T-helper 1 cell treated with Interleukin-12 subunit alpha and Interleukin-12 subunit beta and Interleukin-4 antibody, amounts not matched to agents 30 μg/mL and 1 μg/mL, for 36 hours (primary cell): Measurements from ENCODE around the gene TDRD7.

Experiments used
- H3K27ac Mint-ChIP-seq: one replicate; pipeline ENCODE4 v1.8.0; 2021; ENCODE audit warnings: mild to moderate bottlenecking, mixed read lengths
- H3K27me3 Mint-ChIP-seq: one replicate; pipeline ENCODE4 v1.8.0; 2021; ENCODE audit warnings: low read depth, mixed read lengths
- H3K36me3 Mint-ChIP-seq: one replicate; pipeline ENCODE4 v1.8.0; 2021; ENCODE audit warnings: low read depth, mixed read lengths
- H3K4me1 Mint-ChIP-seq: one replicate; pipeline ENCODE4 v1.8.0; 2021; ENCODE audit warnings: low read depth, mixed read lengths
- H3K4me3 Mint-ChIP-seq: one replicate; pipeline ENCODE4 v1.8.0; 2021; ENCODE audit warnings: mild to moderate bottlenecking, moderate library complexity, mixed read lengths
- H3K9me3 Mint-ChIP-seq: one replicate; pipeline ENCODE4 v1.8.0; 2021; ENCODE audit warnings: mixed read lengths

Gene TDRD7

GRCh38 chr9:97396256-97396655, 15.6 kb upstream of the TDRD7 start:
- peaks cover 64% of the 10 kb centered on the region for H3K27me3 Mint-ChIP-seq
- H3K36me3 Mint-ChIP-seq = no peaks in the 10 kb centered on the region

GRCh38 chr9:97397220-97397619, 14.7 kb upstream of the TDRD7 start:
- no peaks in the 10 kb centered on the region for H3K9me3 Mint-ChIP-seq
- peaks cover 24% of the 10 kb centered on the region for H3K4me1 Mint-ChIP-seq
- peaks cover 60% of the 10 kb centered on the region for H3K27me3 Mint-ChIP-seq
- H3K27ac Mint-ChIP-seq = peak overlapping the region; percentile 29
- H3K36me3 Mint-ChIP-seq = no peaks in the 10 kb centered on the region
- H3K4me3 Mint-ChIP-seq = no peak overlapping the region

More at GRCh38 chr9:97396256-97396655, 15.6 kb upstream of the TDRD7 start:
- peaks cover 24% of the 10 kb centered on the region for H3K4me1 Mint-ChIP-seq
- H3K4me3 Mint-ChIP-seq = no peak overlapping the region
- no peak overlapping the region for H3K27ac Mint-ChIP-seq
- H3K9me3 Mint-ChIP-seq = no peaks in the 10 kb centered on the region

GRCh38 chr9:97398999-97399758, 12.7 kb upstream of the TDRD7 start:
- peaks cover 3% of the 10 kb centered on the region for H3K36me3 Mint-ChIP-seq
- no peak overlapping the region for H3K27ac Mint-ChIP-seq
- H3K4me1 Mint-ChIP-seq = peaks cover 24% of the 10 kb centered on the region
- H3K4me3 Mint-ChIP-seq = peak overlapping the region; percentile 25
- peaks cover 10% of the 10 kb centered on the region for H3K9me3 Mint-ChIP-seq
- peaks cover 52% of the 10 kb centered on the region for H3K27me3 Mint-ChIP-seq

DNA sequence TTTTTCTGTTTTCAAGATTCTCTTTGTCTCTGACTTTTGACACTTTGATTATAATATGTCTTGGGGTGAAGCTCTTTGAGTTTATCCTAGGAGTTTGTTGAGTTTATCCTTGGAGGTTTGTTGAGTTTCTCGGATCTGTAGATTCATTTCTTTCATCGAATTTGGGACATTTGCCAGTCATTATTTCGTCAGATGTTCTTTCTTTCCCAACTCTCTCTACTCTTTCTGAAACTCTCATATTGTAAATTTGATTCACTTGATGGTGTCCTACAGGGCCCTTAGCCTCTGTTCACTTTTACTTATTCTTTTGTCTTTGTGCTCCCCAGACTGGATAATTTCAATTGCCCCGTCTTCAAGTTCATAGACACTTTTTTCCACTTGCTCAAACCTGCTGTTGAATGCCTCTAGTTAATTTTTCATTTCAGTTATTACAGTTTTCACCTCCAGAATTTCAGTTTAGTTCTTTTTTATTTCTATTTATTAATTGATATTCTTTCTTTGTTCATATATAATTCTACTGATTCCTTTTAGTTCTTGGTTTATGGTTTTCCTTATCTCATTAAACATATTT, 8.1 kb upstream of the TDRD7 start:
- Mint-ChIP-seq H3K27me3 (peaks cover 60% of the 10 kb centered on the region), H3K9me3 (peaks cover 17% of the 10 kb centered on the region), H3K36me3 (peaks cover 3% of the 10 kb centered on the region), H3K4me3 (no peak overlapping the region), H3K27ac (no peak overlapping the region), H3K4me1 (peaks cover 7% of the 10 kb centered on the region)

GRCh38 chr9:97405551-97405950, 6.3 kb upstream of the TDRD7 start:
- Mint-ChIP-seq H3K9me3 (peaks cover 22% of the 10 kb centered on the region), H3K27me3 (peaks cover 64% of the 10 kb centered on the region), H3K4me1 (peaks cover 4% of the 10 kb centered on the region), H3K27ac (no peak overlapping the region), H3K36me3 (peaks cover 5% of the 10 kb centered on the region), H3K4me3 (no peak overlapping the region)

GRCh38 chr9:97406620-97407177, 5.2 kb upstream of the TDRD7 start:
- H3K27me3 Mint-ChIP-seq = peaks cover 60% of the 10 kb centered on the region

DNA sequence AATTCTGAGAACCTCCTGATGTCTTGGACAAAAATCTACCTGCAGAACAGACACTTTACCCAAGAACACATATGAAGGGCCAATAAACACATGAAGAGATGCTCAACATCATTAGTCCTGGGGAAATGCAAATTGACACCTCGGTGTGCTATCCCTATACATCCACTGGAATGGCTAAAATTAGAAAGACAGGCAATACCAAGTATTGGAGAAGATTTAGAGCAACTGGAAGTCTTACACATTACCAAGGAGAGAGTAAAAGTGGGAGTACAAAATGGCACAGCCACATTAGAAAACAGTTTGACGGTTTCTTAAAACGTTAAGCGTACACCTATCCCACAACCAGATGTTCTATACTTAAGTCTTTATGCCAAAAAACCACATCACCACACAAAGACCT, 3.3 kb upstream of the TDRD7 start:
- Mint-ChIP-seq H3K4me3 (no peak overlapping the region), H3K9me3 (peaks cover 18% of the 10 kb centered on the region), H3K36me3 (peaks cover 5% of the 10 kb centered on the region), H3K27me3 (peaks cover 57% of the 10 kb centered on the region), H3K27ac (no peak overlapping the region), H3K4me1 (peaks cover 18% of the 10 kb centered on the region)

More at GRCh38 chr9:97406620-97407177, 5.2 kb upstream of the TDRD7 start:
- Mint-ChIP-seq H3K4me3 (no peak overlapping the region), H3K9me3 (peaks cover 22% of the 10 kb centered on the region), H3K36me3 (peaks cover 7% of the 10 kb centered on the region), H3K4me1 (peaks cover 7% of the 10 kb centered on the region), H3K27ac (no peak overlapping the region)

DNA sequence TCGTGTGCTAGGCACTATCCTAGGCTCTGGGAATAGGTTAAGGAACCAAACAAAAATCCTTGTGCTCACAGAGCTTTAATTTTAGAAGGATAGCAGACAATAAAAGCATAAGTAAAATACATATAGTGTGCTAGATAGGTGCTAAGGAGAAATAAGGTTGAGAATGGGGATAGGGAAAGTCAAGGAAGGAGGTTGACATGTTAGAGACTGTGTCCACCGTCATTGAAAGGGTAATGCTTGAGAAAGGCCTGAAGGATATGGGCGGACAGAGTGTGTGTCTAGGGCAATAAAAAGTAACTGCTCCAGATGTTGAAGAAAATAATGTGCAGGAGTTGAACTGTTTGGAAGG, 482 bp upstream of the TDRD7 start:
- H3K27me3 Mint-ChIP-seq = peaks cover 45% of the 10 kb centered on the region
- peak overlapping the region; percentile 80 for H3K27ac Mint-ChIP-seq
- peak overlapping the region; percentile 77 for H3K4me3 Mint-ChIP-seq
- H3K4me1 Mint-ChIP-seq = peaks cover 28% of the 10 kb centered on the region
- H3K36me3 Mint-ChIP-seq = peaks cover 3% of the 10 kb centered on the region
- H3K9me3 Mint-ChIP-seq = peaks cover 11% of the 10 kb centered on the region

DNA sequence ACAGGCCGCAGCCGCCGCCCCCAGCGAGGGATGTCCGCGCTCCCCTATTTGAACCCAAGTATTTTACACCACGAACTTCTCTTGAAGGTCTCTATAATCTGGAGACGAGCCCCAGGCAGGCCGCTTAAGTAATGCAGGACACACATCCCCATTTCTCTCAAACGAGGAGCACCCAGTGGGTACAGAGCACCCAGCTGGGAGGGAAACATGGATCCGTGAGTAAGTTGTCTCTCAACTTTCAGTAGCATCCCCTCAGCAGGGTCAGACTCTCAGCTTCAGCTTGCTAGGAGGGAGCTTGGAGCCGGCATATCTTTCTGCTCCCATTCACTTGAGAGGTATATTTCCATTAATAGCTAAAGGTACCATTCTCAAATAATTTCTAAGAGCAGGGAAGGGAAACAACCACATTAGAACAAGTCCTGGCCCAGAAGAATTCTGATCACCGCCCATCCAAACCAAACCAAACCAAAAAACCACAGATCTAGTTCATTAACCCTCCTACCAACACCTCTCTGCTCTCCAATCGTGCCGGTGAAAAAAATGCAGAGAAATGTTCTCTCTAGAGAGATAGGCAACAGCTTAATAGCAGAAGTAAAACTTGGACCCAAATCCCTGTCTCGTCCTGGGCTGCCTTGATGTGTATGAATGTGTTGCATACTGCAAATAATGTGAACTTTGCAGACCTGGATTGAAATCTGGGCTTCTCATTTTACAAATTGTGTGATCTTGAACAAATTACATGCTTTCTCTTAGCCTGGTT, 910 bp downstream of the TDRD7 start:
- Mint-ChIP-seq H3K27me3 (peaks cover 34% of the 10 kb centered on the region), H3K9me3 (peaks cover 11% of the 10 kb centered on the region), H3K4me3 (peak overlapping the region; percentile 82), H3K36me3 (peaks cover 3% of the 10 kb centered on the region), H3K27ac (peak overlapping the region; percentile 15), H3K4me1 (peaks cover 25% of the 10 kb centered on the region)

- H3K9me3 Mint-ChIP-seq = peaks cover 7% of the 10 kb centered on the region
- peaks cover 28% of the 10 kb centered on the region for H3K27me3 Mint-ChIP-seq
- peak overlapping the region; percentile 0 for H3K27ac Mint-ChIP-seq
- H3K36me3 Mint-ChIP-seq = peaks cover 3% of the 10 kb centered on the region
- H3K4me1 Mint-ChIP-seq = peaks cover 25% of the 10 kb centered on the region
- H3K4me3 Mint-ChIP-seq = peak overlapping the region; percentile 82
Measured at GRCh38 chr9:97413462-97413861, 1.6 kb downstream of the TDRD7 start.

GRCh38 chr9:97415146-97415545, 3.2 kb downstream of the TDRD7 start:
- peaks cover 30% of the 10 kb centered on the region for H3K4me1 Mint-ChIP-seq
- no peak overlapping the region for H3K27ac Mint-ChIP-seq
- peaks cover 11% of the 10 kb centered on the region for H3K27me3 Mint-ChIP-seq
- H3K4me3 Mint-ChIP-seq = no peak overlapping the region
- peaks cover 2% of the 10 kb centered on the region for H3K36me3 Mint-ChIP-seq
- H3K9me3 Mint-ChIP-seq = no peaks in the 10 kb centered on the region

DNA sequence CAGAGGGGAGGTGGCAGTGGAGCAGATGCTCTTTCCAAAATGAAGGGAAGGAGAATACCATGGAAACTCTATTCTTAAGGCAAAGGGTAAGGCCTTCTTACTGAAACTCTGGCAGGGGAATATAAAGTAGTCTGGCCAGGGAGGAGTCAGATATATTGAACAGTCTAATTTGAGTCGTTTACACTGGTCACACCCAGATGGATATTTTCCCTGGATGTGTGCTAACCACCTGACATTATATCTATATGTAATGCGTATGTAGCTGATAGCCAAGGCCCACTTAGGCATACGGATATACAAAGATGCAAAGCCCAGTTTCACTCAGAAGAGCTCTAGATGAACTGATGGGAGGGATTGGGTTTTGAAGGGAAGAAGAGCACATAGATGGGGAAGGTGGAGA, 7.0 kb downstream of the TDRD7 start:
- Mint-ChIP-seq H3K27me3 (no peaks in the 10 kb centered on the region), H3K9me3 (peaks cover 4% of the 10 kb centered on the region), H3K4me3 (no peak overlapping the region), H3K36me3 (no peaks in the 10 kb centered on the region), H3K27ac (no peak overlapping the region), H3K4me1 (peaks cover 12% of the 10 kb centered on the region)

DNA sequence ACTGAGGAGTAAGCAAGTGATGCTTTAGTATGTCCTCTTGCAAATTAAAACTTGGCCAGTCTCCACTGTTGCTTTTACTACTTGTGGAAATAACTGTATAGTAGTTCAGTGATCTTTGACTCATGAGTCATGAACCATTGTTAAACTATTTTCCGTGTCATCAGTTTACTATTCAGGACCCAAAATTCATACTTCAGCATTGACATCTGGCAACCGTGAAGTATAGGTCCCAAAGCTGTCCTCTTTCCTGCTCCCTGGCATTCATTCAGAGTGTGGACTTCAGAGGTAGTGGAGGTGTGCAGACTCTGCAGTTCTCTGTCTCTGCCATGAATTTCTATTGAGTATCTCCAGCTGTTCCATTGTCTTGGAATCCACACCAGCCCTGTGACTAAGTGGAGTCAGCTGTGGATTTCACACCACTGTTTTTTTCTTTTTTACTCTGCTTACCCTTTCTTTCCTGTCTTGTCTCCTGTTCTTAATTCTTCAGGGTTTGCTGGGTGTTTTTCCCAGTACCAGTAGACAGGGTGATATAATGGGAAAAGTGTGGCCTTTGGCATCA, 7.5 kb downstream of the TDRD7 start:
- Mint-ChIP-seq H3K27me3 (no peaks in the 10 kb centered on the region), H3K36me3 (peaks cover 2% of the 10 kb centered on the region), H3K4me3 (no peak overlapping the region), H3K9me3 (peaks cover 7% of the 10 kb centered on the region), H3K27ac (no peak overlapping the region), H3K4me1 (peaks cover 10% of the 10 kb centered on the region)

GRCh38 chr9:97425336-97425972, 13.6 kb downstream of the TDRD7 start:
- no peak overlapping the region for H3K27ac Mint-ChIP-seq
- no peak overlapping the region for H3K4me3 Mint-ChIP-seq
- H3K4me1 Mint-ChIP-seq = peaks cover 2% of the 10 kb centered on the region
- H3K9me3 Mint-ChIP-seq = peaks cover 8% of the 10 kb centered on the region
- H3K27me3 Mint-ChIP-seq = no peaks in the 10 kb centered on the region
- peaks cover 7% of the 10 kb centered on the region for H3K36me3 Mint-ChIP-seq
